GM23248 (cell line): ENCODE data around the gene MEI1. TPM values are rescaled to one million over a fixed set of nuclear protein-coding genes. Genes with fewer than 3 reads are reported as not detected.

ENCODE experiments used
- DNase-seq: peaks from one replicate; pipeline ENCODE4 v3.0.0-alpha.2; 2015
- H2AFZ ChIP-seq: fragments of 200-600 bp; sonication (generic); 2 replicates; pipeline ENCODE4 v1.6.1; 2016; ENCODE audit warnings: antibody characterized with exemption
- H3F3A ChIP-seq: fragments of 200-600 bp; sonication (generic); 2 replicates; pipeline ENCODE4 v1.6.1; 2016; ENCODE audit warnings: mild to moderate bottlenecking, antibody characterized with exemption, mixed run types; ENCODE audit not compliant: insufficient read depth
- H3K27ac ChIP-seq: fragments of 200-600 bp; sonication (generic); 2 replicates; pipeline ENCODE4 v1.5.1; 2016; ENCODE audit warnings: mild to moderate bottlenecking
- H3K27me3 ChIP-seq: fragments of 200-600 bp; sonication (generic); replicated peaks from 2 replicates; pipeline ENCODE4 v1.6.1; 2016; ENCODE audit warnings: mild to moderate bottlenecking; ENCODE audit not compliant: insufficient read depth
- H3K36me3 ChIP-seq: fragments of 200-600 bp; sonication (generic); 2 replicates; pipeline ENCODE4 v1.6.1; 2016; ENCODE audit warnings: low read depth, mild to moderate bottlenecking
- H3K4me1 ChIP-seq: fragments of 200-600 bp; sonication (generic); 2 replicates; pipeline ENCODE4 v1.6.1; 2016; ENCODE audit warnings: mild to moderate bottlenecking; ENCODE audit not compliant: insufficient read depth
- H3K4me2 ChIP-seq: fragments of 200-600 bp; sonication (generic); one replicate; pipeline ENCODE4 v1.6.1; 2016; ENCODE audit warnings: mild to moderate bottlenecking; ENCODE audit not compliant: unreplicated experiment
- H3K4me3 ChIP-seq: fragments of 200-600 bp; sonication (generic); 2 replicates; pipeline ENCODE4 v1.5.1; 2016; ENCODE audit warnings: mild to moderate bottlenecking
- H3K79me2 ChIP-seq: fragments of 200-600 bp; sonication (generic); 2 replicates; pipeline ENCODE4 v1.6.1; 2016; ENCODE audit warnings: mild to moderate bottlenecking; ENCODE audit not compliant: insufficient read depth
- H3K9ac ChIP-seq: fragments of 200-600 bp; sonication (generic); 2 replicates; pipeline ENCODE4 v1.6.1; 2016; ENCODE audit warnings: mild to moderate bottlenecking
- H3K9me2 ChIP-seq: fragments of 200-600 bp; sonication (generic); 2 replicates; pipeline ENCODE4 v1.6.1; 2016; ENCODE audit warnings: mixed run types, mild to moderate bottlenecking, moderate library complexity; ENCODE audit not compliant: insufficient read depth
- H3K9me3 ChIP-seq: fragments of 200-600 bp; sonication (generic); one replicate; pipeline ENCODE4 v1.6.1; 2017; ENCODE audit warnings: low read depth
- H4K20me1 ChIP-seq: fragments of 200-600 bp; sonication (generic); 2 replicates; pipeline ENCODE4 v1.6.0; 2016; ENCODE audit not compliant: insufficient read depth
- EZH2 ChIP-seq: fragments of 200-600 bp; sonication (generic); IDR thresholded peaks from 2 replicates; pipeline ENCODE4 v1.6.1; 2018; ENCODE audit warnings: antibody characterized with exemption, mild to moderate bottlenecking; ENCODE audit not compliant: insufficient read depth, poor library complexity, severe bottlenecking
- EZH2phosphoT487 ChIP-seq: fragments of 200-600 bp; sonication (generic); IDR thresholded peaks from 2 replicates; pipeline ENCODE4 v1.6.1; 2018; ENCODE audit warnings: antibody characterized with exemption, moderate library complexity, mild to moderate bottlenecking, low read depth; ENCODE audit not compliant: insufficient read depth
- WGBS, 2 experiments: methylation state at CpG; one replicate each; pipeline ENCODE4 v1.1.6; 2015 to 2017; ENCODE audit warnings: low lambda C conversion rate in 2 of 2, low coverage in 1 of 2; ENCODE audit errors: missing lambda C conversion rate in 2 of 2; 5-methylcytosine and 5-hydroxymethylcytosine counted together
- in situ Hi-C: fragments of 300-500 bp; cut with MboI; formaldehyde crosslinking; loops from 2 replicates; pipeline ENCODE4 v1.15.0; 2020
- polyA plus RNA-seq: library from polyadenylated mRNA; unstranded; fragments of >200 nt; fragmentation: Nextera tagmentation; extraction: Ambion mirVana; gene quantifications from 2 replicates; pipeline ENCODE4 v1.2.1, GENCODE V29; 2016
- total RNA-seq: library from RNA; depleted of rRNA; stranded (reverse); fragments of >200 nt; shearing (Covaris generic); gene quantifications from 2 replicates; pipeline ENCODE4 v1.2.3, GENCODE V29; 2014

Gene MEI1
- total and polyA plus RNA-seq, 2 experiments from 2014 or later, result 2.2 to 5.9 TPM

DNA sequence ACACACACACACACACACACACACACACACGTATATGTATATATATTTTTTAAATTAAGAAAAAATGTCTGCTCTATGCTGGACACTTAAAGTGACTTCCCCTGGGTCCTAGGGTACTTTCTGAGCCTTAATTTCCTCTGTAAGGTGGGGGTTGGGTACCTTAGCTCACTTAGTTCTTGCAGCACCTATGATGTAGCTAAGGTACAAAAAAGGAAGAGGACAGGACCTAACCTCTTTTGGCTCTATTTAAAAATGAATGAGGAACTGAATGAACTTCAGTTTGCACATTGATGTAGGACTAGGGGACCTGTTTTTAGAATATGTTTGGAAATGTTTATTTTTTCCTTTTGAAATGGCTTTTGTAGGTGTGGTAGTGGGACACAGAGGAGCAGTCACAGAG lies 144.7 kb downstream of the MEI1 start:
- Histone ChIP-seq H2AFZ (no peak overlapping the region), H3K36me3 (no peaks in the 10 kb centered on the region), H3K4me1 (no peaks in the 10 kb centered on the region), H3K9ac (no peak overlapping the region), H3K4me2 (no peak overlapping the region), H3K4me3 (no peak overlapping the region), H3K79me2 (peaks cover 99% of the 10 kb centered on the region), H3K27me3 (no peaks in the 10 kb centered on the region), H3F3A (no peaks in the 10 kb centered on the region), H3K9me3 (no peaks in the 10 kb centered on the region), H4K20me1 (no peaks in the 10 kb centered on the region), H3K27ac (no peak overlapping the region), H3K9me2 (no peaks in the 10 kb centered on the region)
- no peak for TF ChIP-seq EZH2
- no peak for TF ChIP-seq EZH2phosphoT487
- in situ Hi-C loops, result no loop called here
- WGBS, 2 experiments, result 57 to 96% methylated on average over 1 of the region's 1 CpG
- DNase-seq, result no peak

DNA sequence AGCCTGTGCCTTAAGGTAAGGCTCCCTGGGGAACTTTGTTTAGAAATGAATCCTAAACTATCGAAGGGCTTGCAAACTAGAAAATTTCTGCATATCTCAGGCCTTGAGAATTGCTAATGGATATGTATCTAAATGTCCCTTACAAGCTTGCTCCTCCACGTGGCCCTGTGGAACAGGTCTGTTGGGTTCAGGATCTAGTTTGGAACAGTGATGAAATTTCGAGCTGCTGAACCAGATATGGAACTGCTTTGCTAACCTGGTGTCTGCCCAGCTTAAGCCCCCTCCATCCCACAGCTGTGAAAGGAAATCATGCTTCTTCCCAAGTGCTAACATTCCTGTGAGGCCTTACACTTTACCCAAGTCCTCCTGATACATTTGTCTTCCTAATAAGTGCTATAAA lies 145.2 kb downstream of the MEI1 start:
- H3K4me1 ChIP-seq, result no peaks in the 10 kb centered on the region
- peaks cover 99% of the 10 kb centered on the region for H3K79me2 ChIP-seq
- no peak overlapping the region for H2AFZ ChIP-seq
- no peaks in the 10 kb centered on the region for H3F3A ChIP-seq
- no peaks in the 10 kb centered on the region for H4K20me1 ChIP-seq
- WGBS, 2 experiments, result 47 to 61% methylated on average over 3 of the region's 3 CpGs
- H3K4me2 ChIP-seq, result no peak overlapping the region
- TF ChIP-seq EZH2phosphoT487 (no peak), EZH2 (no peak)
- DNase-seq, result no peak
- no peak overlapping the region for H3K4me3 ChIP-seq
- H3K36me3 ChIP-seq, result no peaks in the 10 kb centered on the region
- no peak overlapping the region for H3K27ac ChIP-seq
- H3K9me3 ChIP-seq, result no peaks in the 10 kb centered on the region
- H3K27me3 ChIP-seq, result no peaks in the 10 kb centered on the region
- no peak overlapping the region for H3K9ac ChIP-seq
- in situ Hi-C loops, result no loop called here
- no peaks in the 10 kb centered on the region for H3K9me2 ChIP-seq

DNA sequence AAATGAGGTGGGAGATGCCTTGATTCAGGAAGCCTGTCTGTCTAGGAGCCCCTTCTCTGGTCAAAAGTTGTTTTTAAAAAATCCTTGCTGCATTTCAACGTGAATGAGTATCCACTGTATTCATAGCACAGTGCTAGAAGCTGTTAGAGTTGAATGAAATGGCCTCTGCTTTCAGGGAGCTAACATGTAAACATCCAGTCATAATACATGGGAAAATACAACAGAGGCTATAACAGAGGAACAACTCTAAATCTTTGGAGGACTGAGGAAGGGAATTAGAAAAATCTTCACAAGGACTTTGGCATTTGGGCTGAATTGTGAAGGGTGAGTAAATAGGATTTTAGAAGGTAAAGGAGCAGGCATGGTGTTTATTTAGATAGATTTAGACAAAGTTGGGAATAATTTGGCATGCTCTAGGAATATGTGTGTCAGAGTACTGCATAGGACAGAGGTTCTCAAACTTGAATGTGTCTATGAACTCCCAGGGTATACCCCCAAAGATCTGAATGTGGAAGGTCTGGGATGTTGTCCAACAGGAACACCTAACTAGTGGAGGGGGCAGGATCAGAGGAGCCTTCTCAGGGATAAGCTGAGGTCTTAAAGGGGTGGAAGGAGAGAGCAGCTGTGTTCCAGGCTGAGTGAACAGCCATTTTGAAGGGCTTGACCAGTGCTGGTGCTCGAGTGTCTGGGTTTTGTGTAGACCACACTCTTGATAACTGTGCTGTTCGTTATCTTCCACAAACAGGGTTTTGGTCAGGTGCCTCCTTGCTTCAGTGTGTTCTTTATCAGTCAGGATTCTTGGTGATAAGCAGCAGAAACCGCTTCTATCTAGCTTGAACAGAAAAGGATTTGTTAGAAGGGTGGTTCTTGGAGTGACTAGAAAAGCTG lies 146.3 kb downstream of the MEI1 start:
- no peak overlapping the region for H3K27ac ChIP-seq
- H2AFZ ChIP-seq, result no peak overlapping the region
- no peaks in the 10 kb centered on the region for H3K9me2 ChIP-seq
- peaks cover 99% of the 10 kb centered on the region for H3K79me2 ChIP-seq
- H3K4me3 ChIP-seq, result no peak overlapping the region
- H3K4me2 ChIP-seq, result no peak overlapping the region
- WGBS, 2 experiments, result 64 to 69% methylated on average over 4 of the region's 4 CpGs
- no peak for TF ChIP-seq EZH2phosphoT487
- no peak for TF ChIP-seq EZH2
- in situ Hi-C loops, result no loop called here
- H4K20me1 ChIP-seq, result no peaks in the 10 kb centered on the region
- no peak for DNase-seq
- H3K4me1 ChIP-seq, result no peaks in the 10 kb centered on the region
- no peaks in the 10 kb centered on the region for H3K36me3 ChIP-seq
- H3K27me3 ChIP-seq, result no peaks in the 10 kb centered on the region
- H3K9ac ChIP-seq, result no peak overlapping the region
- no peaks in the 10 kb centered on the region for H3K9me3 ChIP-seq
- no peaks in the 10 kb centered on the region for H3F3A ChIP-seq

DNA sequence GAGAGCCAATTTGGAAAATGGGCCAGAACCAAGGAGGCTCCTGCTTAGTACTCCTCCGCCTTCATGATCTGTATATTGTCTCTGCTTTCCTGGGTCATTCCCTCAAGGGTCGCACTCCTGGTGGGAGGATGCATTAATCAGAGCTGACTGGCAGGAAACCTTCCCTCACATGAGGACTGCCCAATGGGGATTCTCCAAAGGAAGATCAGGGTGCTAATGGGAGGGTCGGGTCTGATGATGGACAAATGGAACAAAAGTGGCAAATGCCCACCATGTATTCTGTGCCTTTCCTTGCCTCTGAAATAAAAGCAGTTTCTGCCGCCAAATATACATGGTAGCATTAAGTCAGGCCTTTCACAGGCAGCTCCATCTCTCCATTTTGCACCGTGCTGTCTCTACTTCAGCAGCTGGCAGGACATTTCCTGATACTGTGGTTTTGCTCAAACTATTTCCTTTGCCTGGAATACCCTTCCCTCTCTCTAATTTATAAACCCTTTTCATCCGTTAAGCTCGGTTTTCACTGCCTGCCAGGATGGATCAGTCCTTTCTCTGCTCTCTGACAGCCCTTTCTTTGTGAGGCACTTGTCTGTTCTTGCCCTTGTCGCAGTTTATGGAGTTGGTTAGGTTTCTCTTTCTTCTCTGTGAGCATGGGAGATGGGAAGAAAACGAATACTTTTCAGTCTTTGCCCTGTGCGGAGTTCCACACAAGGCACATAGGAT lies 147.1 kb downstream of the MEI1 start:
- peaks cover 99% of the 10 kb centered on the region for H3K79me2 ChIP-seq
- no peaks in the 10 kb centered on the region for H3K27me3 ChIP-seq
- H2AFZ ChIP-seq, result no peak overlapping the region
- H3K36me3 ChIP-seq, result no peaks in the 10 kb centered on the region
- H3K9me3 ChIP-seq, result no peaks in the 10 kb centered on the region
- TF ChIP-seq EZH2 (no peak), EZH2phosphoT487 (no peak)
- H3K9ac ChIP-seq, result no peak overlapping the region
- in situ Hi-C loops, result no loop called here
- no peak for DNase-seq
- no peak overlapping the region for H3K4me3 ChIP-seq
- 83% methylated on average over 10 of the region's 10 CpGs for WGBS, 2 experiments
- no peaks in the 10 kb centered on the region for H3F3A ChIP-seq
- H3K27ac ChIP-seq, result no peak overlapping the region
- no peaks in the 10 kb centered on the region for H3K4me1 ChIP-seq
- H3K4me2 ChIP-seq, result no peak overlapping the region
- no peaks in the 10 kb centered on the region for H3K9me2 ChIP-seq
- H4K20me1 ChIP-seq, result no peaks in the 10 kb centered on the region
